SK-N-MC (cell line): ENCODE data around the gene ZHX3.

Experiments
- EZH2 ChIP-seq: fragments of 200-600 bp; sonication (generic); IDR thresholded peaks from one replicate; pipeline ENCODE4 v1.6.1; 2017; ENCODE audit warnings: antibody characterized with exemption
- FOXP2 ChIP-seq: optimal IDR thresholded peaks from 2 replicates; pipeline ENCODE3; 2011; ENCODE audit warnings: mild to moderate bottlenecking, moderate library complexity; ENCODE audit not compliant: insufficient read depth; ENCODE audit errors: extremely low read length, control extremely low read depth
- POLR2AphosphoS5 ChIP-seq: IDR thresholded peaks from 2 replicates; pipeline ENCODE4 v1.6.1; 2012; ENCODE audit warnings: mild to moderate bottlenecking, low read depth, low read length, borderline replicate concordance

GRCh38 chr20:41353530-41353929 is 36.0 kb upstream of the ZHX3 start:
- TF ChIP-seq POLR2AphosphoS5 (no peak), EZH2 (no peak), FOXP2 (no peak)
